B cell (primary cell): ENCODE results near the gene CTNNA3. TPM values are rescaled to one million over a fixed set of nuclear protein-coding genes. Genes with fewer than 3 reads are reported as not detected.

Experiments used
- ATAC-seq: fragments of 200-7000 bp; cut with Tn5 transposase; one replicate; pipeline ENCODE4 v1.10.0; 2021; ENCODE audit warnings: low read depth, mild to moderate bottlenecking, moderate number of reproducible peaks, moderate library complexity
- CTCF ChIA-PET: fragments of 350-600 bp; sonication (Branson Sonifier 250); formaldehyde crosslinking; loops from one replicate; lab custom pipeline; 2021; ENCODE audit warnings: antibody characterized with exemption, inconsistent platforms; lab: Charles Lee
- POLR2A ChIA-PET: fragments of 350-600 bp; sonication (Branson Sonifier 250); formaldehyde crosslinking; loops from one replicate; lab custom pipeline; 2021; ENCODE audit warnings: antibody characterized with exemption; lab: Charles Lee
- DNase-seq: peaks from one replicate; pipeline ENCODE4 v3.0.0; 2013
- H2AFZ ChIP-seq: 2 replicates; pipeline ENCODE4 v1.6.1; 2012; ENCODE audit warnings: mild to moderate bottlenecking, low read depth, low read length; ENCODE audit not compliant: insufficient read depth, poor library complexity, severe bottlenecking
- H3K27ac ChIP-seq, 2 donors: 1 replicate in 1 of 2; 2 replicates in 1 of 2; pipeline ENCODE4 v1.5.1; 2012 to 2013; ENCODE audit warnings: low read length in 2 of 2, mild to moderate bottlenecking in 2 of 2, moderate library complexity in 1 of 2
- H3K27me3 ChIP-seq, 4 experiments: fragments of 200-600 bp in 1 of 4; sonication (generic) in 1 of 4; replicated peaks in 1 of 4; 1 replicate in 2 of 4; 2 replicates in 2 of 4; pipeline versions ENCODE4 v1.6.1 to v1.7.0; 2013 to 2016; ENCODE audit warnings: low read length in 3 of 4, mild to moderate bottlenecking in 2 of 4, mixed read lengths in 1 of 4, moderate library complexity in 1 of 4; ENCODE audit not compliant: insufficient read depth in 4 of 4, control insufficient read depth in 3 of 4; ENCODE audit errors: control extremely low read depth in 1 of 4
- H3K36me3 ChIP-seq, 2 experiments: replicated peaks in 1 of 2; 1 replicate in 1 of 2; 2 replicates in 1 of 2; pipeline versions ENCODE4 v1.6.1 to v1.7.1; 2013; ENCODE audit warnings: low read length in 1 of 2; ENCODE audit not compliant: insufficient read depth in 2 of 2, control insufficient read depth in 1 of 2; ENCODE audit errors: control extremely low read depth in 1 of 2, extremely low read depth in 1 of 2
- H3K4me1 ChIP-seq, 2 donors: fragments of 200-600 bp in 1 of 2; sonication (generic) in 1 of 2; 1 replicate in 1 of 2; 2 replicates in 1 of 2; pipeline versions ENCODE4 v1.5.1 to v1.6.1; 2013 to 2017; ENCODE audit warnings: low read length in 2 of 2; ENCODE audit not compliant: control insufficient read depth in 2 of 2, insufficient read depth in 2 of 2
- H3K4me2 ChIP-seq: replicated peaks from 2 replicates; pipeline ENCODE3; 2012; ENCODE audit warnings: mild to moderate bottlenecking, low read depth, low read length; ENCODE audit not compliant: poor library complexity, severe bottlenecking
- H3K4me3 ChIP-seq, 5 experiments: fragments of 200-600 bp in 1 of 5; sonication (generic) in 1 of 5; 1 replicate in 3 of 5; 2 replicates in 2 of 5; pipeline versions ENCODE4 v1.5.1 to v1.7.0; 2011 to 2016; ENCODE audit warnings: low read length in 4 of 5, mild to moderate bottlenecking in 4 of 5, low read depth in 2 of 5, control low read depth in 1 of 5, moderate library complexity in 1 of 5; ENCODE audit not compliant: insufficient read depth in 1 of 5; ENCODE audit errors: control extremely low read depth in 1 of 5, extremely low read depth in 1 of 5
- H3K79me2 ChIP-seq: fragments of 200-600 bp; sonication (generic); one replicate; pipeline ENCODE4 v1.6.0; 2016; ENCODE audit warnings: low read length; ENCODE audit not compliant: control insufficient read depth, insufficient read depth
- H3K9ac ChIP-seq: fragments of 200-600 bp; sonication (generic); 2 replicates; pipeline ENCODE4 v1.6.1; 2017; ENCODE audit warnings: mild to moderate bottlenecking, low read length, moderate library complexity
- H3K9me3 ChIP-seq, 3 donors: one replicate each; pipeline versions ENCODE4 v1.6.1 to v1.7.1; 2013; ENCODE audit warnings: low read length in 2 of 3; ENCODE audit not compliant: control insufficient read depth in 2 of 3, insufficient read depth in 1 of 3; ENCODE audit errors: control extremely low read depth in 1 of 3
- H4K20me1 ChIP-seq: 2 replicates; pipeline ENCODE4 v1.6.0; 2012; ENCODE audit warnings: mild to moderate bottlenecking, low read length; ENCODE audit not compliant: insufficient read depth, control insufficient read depth, poor library complexity, severe bottlenecking
- H3K27ac Mint-ChIP-seq: one replicate; pipeline ENCODE4 v1.8.0; 2021; ENCODE audit warnings: mixed read lengths
- H3K27me3 Mint-ChIP-seq: one replicate; pipeline ENCODE4 v1.8.0; 2021; ENCODE audit warnings: mixed read lengths
- H3K4me1 Mint-ChIP-seq: one replicate; pipeline ENCODE4 v1.8.0; 2021; ENCODE audit warnings: mixed read lengths
- H3K4me3 Mint-ChIP-seq: one replicate; pipeline ENCODE4 v1.8.0; 2021; ENCODE audit warnings: mixed read lengths
- H3K9me3 Mint-ChIP-seq: one replicate; pipeline ENCODE4 v1.8.0; 2022; ENCODE audit warnings: mixed read lengths; ENCODE audit not compliant: insufficient read depth
- CTCF ChIP-seq: fragments of 200-600 bp; IDR thresholded peaks from one replicate; pipeline ENCODE4 v1.8.0; 2022; ENCODE audit warnings: antibody characterized with exemption, mild to moderate bottlenecking
- EZH2 ChIP-seq: IDR thresholded peaks from 2 replicates; pipeline ENCODE4 v1.6.1; 2012; ENCODE audit warnings: borderline replicate concordance, low read depth, mild to moderate bottlenecking, moderate library complexity, low read length; ENCODE audit not compliant: insufficient read depth, poor library complexity, severe bottlenecking
- WGBS: methylation state at CpG from one replicate; pipeline ENCODE4 v1.1.5; 2013; ENCODE audit warnings: missing lambda C conversion rate; ENCODE audit not compliant: insufficient coverage; 5-methylcytosine and 5-hydroxymethylcytosine counted together
- intact Hi-C: fragments of 100-400 bp; cut with micrococcal nuclease; formaldehyde crosslinking; loops from one replicate; pipeline ENCODE4 v1.10.0; 2022
- polyA plus RNA-seq: library from polyadenylated mRNA; depleted of rRNA; stranded (reverse); fragments of >200 nt; gene quantifications from 2 replicates; pipeline ENCODE4 v1.2.3, GENCODE V29; 2012
- total RNA-seq, 2 donors: library from RNA; stranded (reverse); fragments of 120-200 nt in 1 of 2; gene quantifications; 1 replicate in 1 of 2; 2 replicates in 1 of 2; pipeline versions ENCODE4 v1.2.3 to v1.2.4, GENCODE V29; 2013 to 2022

The CTNNA3 gene
- total and polyA plus RNA-seq, 2 donors (not counting 1 experiment from before 2014, with no cell fraction given), result 0.01 TPM; not detected in 1

- whole genome bisulfite sequencing, result 100% methylated on average over 1 of the region's 2 CpGs
- Histone ChIP-seq H3K4me3 (no peak overlapping the region), H3K79me2 (no peaks in the 10 kb centered on the region), H3K4me1 (no peaks in the 10 kb centered on the region), H3K36me3 (no peaks in the 10 kb centered on the region), H3K9me3 (no peaks in the 10 kb centered on the region), H3K27me3 (no peaks in the 10 kb centered on the region), H3K4me2 (no peak overlapping the region), H2AFZ (no peak overlapping the region), H4K20me1 (no peaks in the 10 kb centered on the region), H3K27ac (no peak overlapping the region), H3K9ac (no peak overlapping the region)
- H3K9me3 Mint-ChIP-seq, result no peaks in the 10 kb centered on the region
- intact Hi-C loops, result no loop called here
- H3K27ac Mint-ChIP-seq, result no peak overlapping the region
- no peak for DNase-seq
- ATAC-seq, result no peak
- ChIA-PET POLR2A (no interaction called here), CTCF (no interaction called here)
- H3K4me1 Mint-ChIP-seq, result no peaks in the 10 kb centered on the region
- no peaks in the 10 kb centered on the region for H3K27me3 Mint-ChIP-seq
- no peak overlapping the region for H3K4me3 Mint-ChIP-seq
- TF ChIP-seq CTCF (no peak), EZH2 (no peak)
Observed at GRCh38 chr10:66880826-66881225, 815.2 kb downstream of the CTNNA3 start.

GRCh38 chr10:66880292-66880691 is 815.7 kb downstream of the CTNNA3 start:
- no peak overlapping the region for H3K27ac Mint-ChIP-seq
- no peak for DNase-seq
- intact Hi-C loops, result no loop called here
- no peaks in the 10 kb centered on the region for H3K27me3 Mint-ChIP-seq
- Histone ChIP-seq H3K9ac (no peak overlapping the region), H3K4me3 (no peak overlapping the region), H2AFZ (no peak overlapping the region), H3K27me3 (no peaks in the 10 kb centered on the region), H3K4me2 (no peak overlapping the region), H4K20me1 (no peaks in the 10 kb centered on the region), H3K9me3 (no peaks in the 10 kb centered on the region), H3K4me1 (no peaks in the 10 kb centered on the region), H3K27ac (no peak overlapping the region), H3K36me3 (no peaks in the 10 kb centered on the region), H3K79me2 (no peaks in the 10 kb centered on the region)
- ChIA-PET POLR2A (no interaction called here), CTCF (no interaction called here)
- WGBS, result no CpG with 5 or more reads among the region's 1 CpG
- H3K9me3 Mint-ChIP-seq, result no peaks in the 10 kb centered on the region
- no peak overlapping the region for H3K4me3 Mint-ChIP-seq
- ATAC-seq, result no peak
- no peaks in the 10 kb centered on the region for H3K4me1 Mint-ChIP-seq
- TF ChIP-seq EZH2, result no peak
- TF ChIP-seq CTCF, result no peak
